HG02798 (cell line): ENCODE measurements around the gene SLC12A6.
A peak's percentile ranks its signal among the peaks of the same experiment; 100 is the strongest.
"Not testable (repeated sequence)": the region's sequence is repeated elsewhere in the genome, so short reads cannot be mapped to it uniquely, and the experiment has no call there.

Experiments
- ATAC-seq: cut with Tn5 transposase; IDR thresholded peaks from one replicate; pipeline ENCODE4 v1.9.1; 2021; ENCODE audit warnings: mild to moderate bottlenecking; ENCODE audit not compliant: unreplicated experiment, poor library complexity

SLC12A6 gene

DNA sequence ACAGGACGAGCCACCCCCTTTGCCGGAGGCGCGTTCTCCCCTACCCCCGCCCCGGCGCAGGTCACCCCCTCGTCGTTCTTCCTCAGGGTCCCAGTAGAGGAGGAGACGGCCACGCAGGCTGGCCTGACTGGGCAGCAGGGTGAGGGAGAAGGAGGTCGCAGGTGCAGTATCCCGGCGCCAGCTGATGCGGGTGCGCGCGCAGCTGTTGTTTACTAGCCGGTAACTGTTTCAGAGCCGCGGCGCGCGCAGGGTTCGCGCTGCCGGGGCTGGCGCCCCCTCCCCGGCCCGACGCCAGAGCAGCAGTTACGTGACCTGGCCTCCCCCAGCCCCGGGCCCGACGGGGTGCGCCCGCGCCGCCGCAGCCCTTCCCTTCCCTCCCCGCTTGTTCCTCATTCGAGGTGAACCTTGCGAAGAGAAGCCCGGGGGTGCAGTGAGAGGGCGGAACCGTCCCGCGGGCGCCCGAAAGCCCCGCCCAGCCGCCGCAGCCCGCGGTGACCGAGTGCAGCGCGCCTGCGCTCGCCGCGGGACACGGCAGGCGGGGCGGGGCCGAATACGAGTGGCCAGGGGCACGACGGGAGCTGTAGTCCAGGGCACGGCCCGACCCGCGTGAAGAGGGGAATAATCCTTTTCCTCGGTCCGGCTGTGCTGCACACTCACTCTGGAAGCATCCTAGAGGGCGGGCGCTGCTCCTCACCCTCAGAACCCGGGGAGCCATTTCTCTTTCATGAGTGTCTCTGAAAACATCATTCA is at the start of gene SLC12A6:
SLC12A6 (minus strand) TSS at position 225 of the 750 bp plus-strand sequence. CDS start 1,101 bp downstream, outside the sequence.
- ATAC-seq: peak; percentile 81

DNA sequence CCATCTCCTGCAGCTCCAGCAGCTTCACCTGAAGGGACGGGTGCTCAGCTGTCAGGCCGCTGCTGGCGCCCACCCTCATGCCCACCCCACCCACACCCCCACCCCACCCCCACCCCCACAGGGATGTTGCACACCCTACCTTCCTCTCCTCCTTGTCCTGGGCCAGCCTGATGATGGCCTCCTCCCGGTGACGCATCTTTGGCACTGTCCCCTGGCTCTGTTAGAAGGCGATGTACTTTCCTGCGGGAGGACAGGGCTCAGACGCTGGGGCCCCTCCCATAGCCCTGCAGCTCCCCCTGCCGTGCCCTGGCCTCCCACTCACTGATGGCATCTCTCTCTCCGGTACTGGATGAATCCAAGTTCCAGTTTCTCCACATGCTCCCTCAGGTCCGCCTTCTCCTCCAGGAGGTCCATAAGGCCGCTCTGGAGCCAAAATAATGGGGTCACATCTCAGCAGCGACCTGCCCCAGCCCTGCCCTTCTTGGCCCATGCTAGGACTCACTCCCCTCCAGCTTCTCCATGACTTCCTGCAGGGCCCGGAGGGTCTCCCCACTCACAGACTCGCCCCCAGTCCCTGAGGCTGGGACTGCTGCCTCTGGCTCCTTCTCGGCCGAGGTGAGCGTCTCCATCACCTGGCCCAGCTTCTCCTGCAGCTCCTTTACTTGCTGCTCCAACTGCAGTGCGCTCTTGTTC is 44.4 kb upstream of the SLC12A6 start:
- not testable (repeated sequence) for ATAC-seq

DNA sequence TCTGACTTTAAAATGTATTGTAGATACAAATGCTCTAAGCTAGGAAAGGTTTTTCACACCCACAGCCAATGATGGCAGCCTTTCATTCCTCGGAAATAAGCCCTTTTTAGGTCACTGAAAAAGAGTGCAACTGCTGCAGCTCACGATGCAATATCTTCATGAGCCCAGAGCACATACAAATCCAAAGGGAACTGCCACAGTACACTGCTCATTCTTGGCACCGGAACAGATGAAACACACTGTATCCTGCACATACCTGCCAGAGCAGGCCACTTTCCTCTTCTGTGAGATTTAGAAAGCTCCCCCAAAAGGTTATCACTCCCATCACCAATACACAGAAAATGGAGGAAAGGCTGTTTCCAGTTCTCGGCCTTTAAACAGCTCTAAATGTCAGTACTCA is 42.9 kb upstream of the SLC12A6 start:
- not testable (repeated sequence) for ATAC-seq

DNA sequence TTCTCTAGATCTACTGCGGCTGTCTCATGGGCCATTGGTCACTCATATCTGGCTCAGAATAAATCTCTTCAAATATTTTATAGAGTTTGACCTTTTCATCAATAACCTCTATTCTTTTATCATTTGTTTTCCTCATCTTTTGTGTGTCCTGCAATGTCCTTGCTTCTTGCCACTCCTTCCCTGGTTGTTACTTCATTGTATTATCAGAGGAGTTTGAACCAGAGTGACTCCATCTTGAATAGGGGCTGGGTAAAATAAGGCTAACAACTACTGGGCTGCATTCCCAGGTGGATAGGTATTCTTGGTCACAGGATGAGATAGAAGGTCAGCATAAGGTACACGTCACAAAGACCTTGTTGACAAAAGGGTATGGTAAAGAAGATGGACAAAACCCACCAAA is 39.3 kb upstream of the SLC12A6 start:
- no peak for ATAC-seq

DNA sequence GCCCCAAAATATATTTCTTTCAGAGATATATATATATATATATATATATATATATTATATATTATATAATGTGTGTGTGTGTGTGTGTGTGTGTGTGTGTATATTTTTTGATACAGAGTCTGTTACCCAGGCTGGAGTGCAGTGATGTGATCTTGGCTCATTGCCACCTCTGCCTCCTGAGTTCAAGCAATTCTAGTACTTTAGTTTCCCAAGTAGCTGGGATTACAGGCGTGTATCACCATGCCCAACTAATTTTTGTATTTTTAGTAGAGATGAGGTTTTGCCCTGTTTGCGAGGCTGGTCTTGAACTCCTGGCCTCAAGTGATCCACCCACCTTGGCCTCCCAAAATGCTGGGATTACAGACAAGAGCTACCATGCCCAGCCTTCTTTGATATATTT is 38.0 kb upstream of the SLC12A6 start:
- not testable (repeated sequence) for ATAC-seq

DNA sequence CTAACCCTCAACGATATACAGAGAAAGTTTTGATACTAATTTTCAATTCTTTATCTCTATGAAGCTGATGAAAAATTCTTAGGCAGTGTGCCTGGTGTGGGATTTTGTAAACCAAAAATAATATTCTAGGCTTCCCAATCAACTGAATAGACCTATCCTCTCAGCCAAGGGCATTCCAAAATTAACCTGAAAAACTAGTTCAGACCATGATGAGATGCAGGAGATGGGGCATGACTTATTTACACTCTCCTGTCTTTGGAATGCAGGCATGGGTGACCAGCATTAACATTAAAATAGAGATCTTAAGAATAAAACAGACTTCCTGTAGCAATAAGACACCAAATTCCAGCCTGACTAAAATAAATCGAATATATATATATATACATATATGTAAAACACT is 37.2 kb upstream of the SLC12A6 start:
- ATAC-seq: no peak

DNA sequence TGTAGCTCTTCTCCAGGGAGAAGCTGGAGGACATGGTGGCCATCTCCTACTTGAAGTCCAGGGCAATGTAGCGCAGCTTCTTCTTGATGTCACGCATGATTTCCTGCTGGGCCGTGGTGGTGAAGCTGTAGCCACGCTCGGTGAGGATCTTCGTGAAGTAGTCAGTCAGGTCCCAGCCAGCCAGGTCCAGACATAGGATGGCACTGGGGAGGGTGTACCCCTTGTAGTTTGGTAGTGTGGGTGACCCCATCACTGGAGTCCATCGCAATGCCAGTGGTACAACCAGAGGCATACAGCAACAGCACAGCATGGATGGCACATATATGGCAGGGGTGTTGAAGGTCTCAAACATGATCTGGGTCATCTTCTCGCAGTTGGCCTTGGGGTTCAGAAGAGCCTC is 36.4 kb upstream of the SLC12A6 start:
- no peak for ATAC-seq

DNA sequence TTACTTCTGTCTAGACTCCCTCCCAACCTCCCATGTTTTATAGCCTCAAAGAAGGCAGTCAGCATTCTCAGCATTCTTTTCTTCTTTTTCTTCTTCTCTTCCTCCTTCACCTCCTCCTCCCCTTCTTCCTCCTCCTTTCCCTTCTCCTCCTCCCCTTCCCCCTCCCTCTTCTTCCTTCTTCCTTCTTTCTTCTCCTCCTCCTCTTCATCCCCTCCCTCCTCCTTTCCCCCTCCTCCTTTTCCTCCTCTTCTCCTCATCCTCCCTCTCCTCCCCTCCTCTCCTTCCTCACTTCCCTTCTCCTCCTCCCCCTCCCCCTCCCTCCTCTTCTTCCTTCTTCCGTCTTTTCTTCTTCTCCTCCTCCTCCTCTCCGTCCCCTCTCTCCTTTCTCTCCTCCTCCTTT is 33.1 kb upstream of the SLC12A6 start:
- ATAC-seq: no peak

DNA sequence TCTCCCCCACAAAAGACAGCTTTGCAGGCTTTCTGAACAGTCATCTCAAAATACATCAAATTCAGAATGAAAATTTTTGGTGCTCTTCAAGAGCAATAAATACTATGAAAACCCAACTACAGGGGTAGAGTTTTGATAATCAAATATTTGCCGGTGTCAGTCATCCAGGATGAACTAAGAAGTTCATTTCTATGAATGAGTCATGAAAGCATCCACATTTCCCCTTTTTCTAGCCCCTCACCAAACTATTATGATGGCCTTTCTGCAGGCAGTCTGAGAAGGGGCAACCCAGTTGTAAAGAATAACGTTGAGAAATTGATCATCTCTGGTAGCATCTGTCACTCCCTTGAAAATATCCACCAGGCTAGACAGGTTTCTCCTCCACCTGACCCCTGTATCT is 32.5 kb upstream of the SLC12A6 start:
- ATAC-seq: no peak

DNA sequence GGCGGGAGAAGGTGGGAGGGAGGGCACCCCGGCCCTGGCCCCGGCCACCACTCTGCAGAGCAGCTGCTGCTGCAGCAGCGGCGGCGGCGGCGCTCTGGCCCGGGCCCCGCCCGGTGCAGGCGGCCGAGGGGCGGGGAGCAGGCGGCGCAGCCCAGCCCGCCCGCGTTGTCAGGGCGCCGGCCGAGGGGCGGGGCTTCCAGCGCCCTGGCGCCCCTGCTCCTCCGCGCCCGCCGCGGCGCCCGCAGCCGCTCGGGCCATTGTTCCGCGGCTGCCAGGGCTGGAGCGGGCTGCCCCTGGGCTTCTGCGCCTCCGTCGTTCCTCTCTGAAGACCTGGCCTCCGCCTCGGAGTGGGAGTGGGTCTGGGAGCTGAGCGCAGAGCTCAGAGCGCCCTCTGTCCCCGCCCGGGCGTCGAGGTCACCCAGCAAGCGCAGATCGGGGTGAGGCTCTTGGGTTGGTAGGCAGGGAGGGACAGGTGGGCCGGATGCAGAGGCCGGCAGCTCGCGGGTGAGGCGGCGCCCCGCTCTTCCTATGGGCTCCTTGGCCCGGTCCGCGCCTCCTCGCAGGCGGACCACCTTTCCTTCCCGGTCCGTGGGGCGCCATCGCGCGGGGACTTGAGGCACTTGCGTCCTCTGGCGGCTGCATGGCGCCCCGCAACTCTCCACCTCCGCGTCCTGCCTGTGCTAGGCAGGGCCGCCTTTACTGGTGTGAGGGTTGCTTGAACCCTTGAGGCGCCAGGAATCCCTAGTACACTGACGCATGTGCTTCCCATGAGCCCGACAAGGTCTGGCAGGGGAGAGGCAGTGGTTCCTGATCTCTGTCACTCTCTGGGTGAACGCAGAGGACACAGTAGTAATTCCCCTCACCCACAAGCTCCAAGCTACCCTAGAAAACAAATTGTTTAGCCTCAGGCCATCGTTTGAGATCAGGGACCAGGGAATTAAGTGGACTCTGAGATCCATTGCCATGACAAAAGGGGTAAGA is 29.8 kb upstream of the SLC12A6 start, which contains the start of gene LPCAT4:
LPCAT4 (minus strand) TSS at position 96 of the 981 bp plus-strand sequence. CDS start 96 bp downstream, outside the sequence.
- ATAC-seq: peak; percentile 84

DNA sequence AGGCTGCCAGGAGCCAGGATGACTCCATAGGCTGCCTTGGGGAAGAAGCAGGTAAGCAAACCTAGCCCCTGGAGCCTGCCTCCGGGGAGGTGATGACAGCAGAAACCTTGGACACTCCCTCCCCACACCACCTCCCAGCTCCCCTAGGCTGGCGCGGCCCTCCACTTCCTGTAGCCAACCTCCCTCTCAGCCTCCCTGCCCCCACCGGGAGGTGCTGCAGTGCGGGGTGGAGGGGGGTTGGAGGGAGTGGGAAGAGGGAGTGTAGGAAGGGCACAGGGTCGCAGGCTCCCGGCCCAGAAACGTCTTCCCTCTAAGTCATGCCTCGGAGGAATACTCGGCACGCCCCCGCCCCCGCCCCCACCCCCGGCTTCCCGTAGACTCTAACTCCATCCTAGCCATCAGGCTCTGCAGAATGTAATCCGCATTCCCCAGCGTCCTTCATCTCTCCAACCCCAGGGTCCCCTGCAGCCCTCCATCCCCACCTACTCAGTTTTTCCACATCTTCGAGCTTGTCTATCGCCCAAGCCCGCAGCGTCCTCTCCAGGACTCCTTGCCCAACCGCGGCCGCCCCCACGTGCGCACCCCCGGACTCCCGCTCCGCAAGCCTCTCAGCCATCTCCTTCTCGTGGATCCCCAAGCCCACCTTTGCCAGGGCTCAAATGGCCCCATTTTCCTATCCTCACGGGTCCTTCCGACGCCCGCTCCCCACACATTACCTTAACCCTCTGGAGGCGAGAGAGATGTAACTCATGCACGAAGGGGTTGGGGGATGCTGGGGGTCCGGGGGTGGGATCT is 28.9 kb upstream of the SLC12A6 start:
- peak; percentile 17 for ATAC-seq

DNA sequence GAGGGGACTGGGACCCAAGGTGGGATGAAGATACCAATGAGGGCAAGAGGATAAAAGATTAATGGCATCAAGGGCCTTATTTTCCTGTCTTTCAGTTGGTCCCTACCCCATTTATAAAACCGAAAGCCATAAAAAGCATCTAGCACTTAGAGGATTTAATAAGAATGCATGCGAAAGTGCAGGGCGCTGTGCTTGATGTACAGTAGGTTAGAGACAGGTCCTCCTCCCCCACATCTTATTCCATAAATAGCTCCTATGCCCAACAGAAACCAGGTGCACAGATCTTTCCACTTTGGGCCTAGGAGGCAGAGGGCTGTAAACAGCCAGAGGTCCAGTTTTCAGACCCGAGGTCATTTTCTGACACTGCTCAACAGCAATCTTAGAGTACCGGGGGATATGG is 28.3 kb upstream of the SLC12A6 start:
- no peak for ATAC-seq

DNA sequence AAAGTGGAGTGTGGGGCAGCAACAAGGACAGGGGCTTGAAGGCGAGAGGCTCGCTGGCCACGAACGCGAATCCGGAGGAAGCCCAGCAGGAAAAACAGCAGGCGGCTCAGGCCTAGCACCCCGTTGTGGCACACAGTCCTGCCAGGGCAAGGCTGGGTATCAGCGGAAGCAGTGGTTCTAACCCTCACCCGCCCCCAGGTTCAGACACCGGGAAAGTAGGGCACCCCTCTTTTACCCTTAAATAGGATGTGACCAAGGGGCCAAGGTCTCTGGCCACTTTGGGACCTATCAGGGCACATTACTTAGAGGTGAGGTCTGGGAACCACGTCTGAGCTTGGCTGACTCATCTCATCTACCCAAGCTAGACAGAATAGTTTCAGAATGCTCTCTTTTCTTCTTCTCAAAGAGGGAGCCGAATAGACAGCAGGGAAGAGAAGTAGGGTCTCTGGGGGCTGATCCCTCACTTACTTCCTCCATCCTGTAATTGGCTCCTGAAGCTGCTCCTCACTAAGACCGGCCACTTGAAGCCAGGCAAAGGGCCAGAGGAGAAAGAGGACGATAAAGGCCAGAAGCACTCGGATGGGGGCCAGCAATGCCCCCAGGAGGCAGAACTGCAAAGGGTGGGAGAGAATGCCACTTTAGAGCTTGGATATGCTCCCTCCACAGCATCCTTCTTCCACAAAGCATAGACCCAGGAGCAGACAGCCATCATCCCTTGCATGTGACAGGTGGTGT is 27.7 kb upstream of the SLC12A6 start:
- no peak for ATAC-seq

DNA sequence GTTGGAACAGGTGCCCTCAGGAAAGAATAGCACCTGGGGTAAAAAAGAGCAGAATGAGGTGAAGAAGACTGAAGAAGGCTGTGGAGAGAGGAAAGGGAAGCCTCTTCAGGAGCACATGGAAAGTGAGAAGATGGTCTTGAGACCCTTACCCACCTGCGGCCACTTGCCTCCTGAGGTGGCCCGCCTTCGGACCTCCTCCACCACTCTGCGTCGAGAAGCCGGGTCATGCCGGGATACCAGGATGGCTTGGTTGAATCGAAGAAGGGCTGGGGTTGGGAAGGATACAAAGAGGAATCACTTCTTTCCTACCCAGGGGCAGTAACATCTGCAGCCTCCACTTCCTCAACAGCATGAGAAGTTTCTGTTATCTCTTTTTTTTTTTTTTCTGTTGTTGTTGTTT is 26.5 kb upstream of the SLC12A6 start:
- no peak for ATAC-seq

DNA sequence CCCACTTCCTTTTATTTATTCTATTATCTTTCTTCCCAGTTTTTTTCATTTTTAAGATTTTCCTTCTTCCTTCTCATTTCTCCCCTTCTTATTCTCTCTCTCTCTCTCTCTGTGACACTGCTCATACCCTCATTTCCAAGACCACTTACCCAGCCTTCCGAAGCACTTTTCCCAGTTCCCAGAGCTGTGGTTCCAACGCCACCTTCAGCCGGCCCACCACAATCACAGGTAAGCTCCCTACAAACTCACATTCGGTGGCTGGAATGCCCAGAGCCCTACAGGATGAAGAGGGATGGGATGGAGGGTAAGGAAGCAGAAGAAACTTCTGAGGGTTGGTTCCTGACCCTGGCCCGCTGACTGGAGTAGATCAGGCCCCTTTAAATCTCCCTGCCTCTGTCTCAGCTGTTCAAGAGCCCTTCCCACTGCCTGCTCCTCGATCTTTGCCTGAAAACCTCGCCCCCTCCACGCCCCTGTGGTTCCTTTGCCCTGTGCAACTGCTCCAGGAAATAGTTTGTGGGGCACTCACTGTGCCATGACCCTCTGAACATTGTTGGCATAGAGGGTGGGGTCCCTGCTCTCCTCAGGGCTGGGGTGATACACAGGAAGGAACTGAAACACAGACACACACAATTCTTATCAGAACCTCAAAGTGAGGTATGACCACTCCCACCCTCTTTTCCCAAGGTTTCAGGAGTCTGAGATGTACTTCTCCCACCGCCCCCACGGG is 24.6 kb upstream of the SLC12A6 start:
- ATAC-seq: no peak

DNA sequence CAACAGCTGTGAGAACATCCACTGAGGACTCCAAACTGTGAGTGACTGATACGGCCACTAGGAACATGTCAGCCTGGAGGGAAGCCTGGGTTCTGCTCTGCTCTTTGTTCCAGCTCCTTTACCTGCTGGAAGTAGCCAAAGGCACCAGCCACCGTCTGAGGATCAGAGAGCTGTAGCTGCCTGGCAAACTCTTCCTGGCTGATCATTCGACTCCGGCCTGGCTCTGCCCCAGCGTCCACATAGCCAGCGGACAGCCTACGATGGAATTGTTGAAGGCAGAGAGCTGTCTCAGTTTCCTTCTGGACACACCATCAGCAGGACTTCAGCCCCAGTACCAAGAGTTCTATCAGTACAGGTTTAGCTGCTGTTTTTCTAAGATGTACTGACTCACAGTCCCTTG is 23.7 kb upstream of the SLC12A6 start:
- no peak for ATAC-seq

DNA sequence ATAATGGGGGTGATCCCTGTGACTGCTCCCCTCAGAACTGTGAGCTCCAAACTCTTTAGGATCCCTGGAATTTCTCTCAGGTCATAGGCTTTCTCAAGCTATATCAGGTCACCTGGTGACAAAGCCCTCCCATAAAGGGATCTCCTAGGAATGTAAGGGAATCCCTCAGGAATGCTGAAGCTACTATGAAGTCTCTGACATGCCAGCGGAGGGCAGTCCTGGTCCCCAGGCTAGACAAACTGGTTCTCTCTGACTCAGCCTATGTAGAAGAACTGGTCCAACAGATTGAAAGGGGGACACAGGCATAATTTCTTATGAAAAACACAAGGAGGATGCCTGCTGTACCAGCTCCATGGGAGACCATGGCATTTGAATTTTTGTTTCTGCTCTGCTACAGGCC is 22.7 kb upstream of the SLC12A6 start:
- ATAC-seq: no peak

DNA sequence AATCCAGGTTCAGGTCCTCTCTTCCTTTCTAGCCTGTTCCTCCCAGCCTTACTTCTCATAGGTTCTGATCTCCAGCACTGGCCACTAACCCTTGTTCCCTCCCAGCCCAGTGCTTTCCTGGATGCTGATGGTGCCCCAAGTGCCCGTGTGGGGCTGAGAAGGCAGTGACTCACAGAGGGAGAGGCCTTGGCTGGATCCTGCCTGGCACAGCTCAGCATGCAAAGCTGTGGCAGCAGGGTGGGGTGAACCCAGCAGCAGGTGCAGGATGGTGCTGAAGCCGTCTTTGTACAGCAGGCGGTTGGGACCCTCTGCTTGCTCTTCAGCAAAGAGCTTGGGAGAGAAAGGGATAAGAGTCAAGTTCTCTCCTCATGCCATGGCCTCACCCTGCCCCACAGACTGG is 21.8 kb upstream of the SLC12A6 start:
- no peak for ATAC-seq

DNA sequence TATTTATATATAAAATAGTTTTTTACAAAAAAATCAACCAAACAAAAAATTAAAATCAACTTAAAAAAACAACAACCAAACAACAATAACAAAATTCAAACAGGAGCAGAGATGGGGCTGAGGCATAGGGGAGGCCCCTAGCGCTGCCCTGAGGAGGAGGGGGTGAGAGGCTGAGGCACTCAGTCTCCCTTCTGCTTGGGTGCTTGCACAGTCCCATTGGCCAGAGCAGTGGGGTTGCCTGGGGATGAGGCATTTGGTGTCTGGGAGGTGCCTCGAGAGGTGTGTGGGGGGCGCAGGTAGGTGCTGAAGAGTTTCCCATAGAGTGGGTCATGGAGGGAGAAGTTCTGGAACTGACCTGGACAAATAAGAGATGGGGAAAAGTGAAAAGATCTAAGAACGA is 21.4 kb upstream of the SLC12A6 start:
- ATAC-seq: no peak
